HEK293 (cell line): Measurements from ENCODE around the gene FAM241A.
A peak's percentile ranks its signal among the peaks of the same experiment; 100 is the strongest.
"Not testable (repeated sequence)": the region's sequence is repeated elsewhere in the genome, so short reads cannot be mapped to it uniquely, and the experiment has no call there.

ENCODE experiments used
- CTCF ChIA-PET: fragments of 350-600 bp; formaldehyde crosslinking; extraction: SDS; loops from one replicate; lab custom pipeline; 2021; ENCODE audit warnings: antibody characterized with exemption; lab: Yijun Ruan, JAX
- POLR2A ChIA-PET: fragments of 300-600 bp; formaldehyde crosslinking; extraction: SDS; loops from one replicate; lab custom pipeline; 2020; ENCODE audit warnings: antibody characterized with exemption, inconsistent platforms; lab: Yijun Ruan, JAX
- H3K27ac ChIP-seq: fragments of 200-500 bp; sonication (Bioruptor generic); 2 replicates; pipeline ENCODE4 v1.5.1; 2014; ENCODE audit warnings: low read depth, low read length, control low read depth, inconsistent platforms; ENCODE audit errors: extremely low read depth
- H3K36me3 ChIP-seq, 2 experiments: fragments of 200-500 bp in 1 of 2; sonication (Bioruptor generic) in 1 of 2; 1 replicate in 1 of 2; 2 replicates in 1 of 2; pipeline ENCODE4 v1.5.1; 2014 to 2017; ENCODE audit warnings: inconsistent platforms in 2 of 2, low read length in 2 of 2; ENCODE audit not compliant: control insufficient read depth in 2 of 2, insufficient read depth in 1 of 2
- H3K4me1 ChIP-seq: fragments of 200-500 bp; sonication (Bioruptor generic); 2 replicates; pipeline ENCODE4 v1.5.1; 2014; ENCODE audit warnings: mild to moderate bottlenecking, low read length, inconsistent platforms; ENCODE audit not compliant: control insufficient read depth, insufficient read depth
- H3K4me3 ChIP-seq: 2 replicates; pipeline ENCODE4 v1.5.1; 2011; ENCODE audit warnings: low read depth, mild to moderate bottlenecking, control low read depth, low read length, moderate library complexity
- H3K9me3 ChIP-seq: fragments of 200-500 bp; sonication (Bioruptor generic); 2 replicates; pipeline ENCODE4 v1.5.1; 2014; ENCODE audit warnings: low read depth, low read length, inconsistent platforms; ENCODE audit not compliant: control insufficient read depth, insufficient read depth
- KLF17 ChIP-seq: fragments of 450-650 bp; formaldehyde crosslinking; IDR thresholded peaks from 2 replicates; pipeline ENCODE4 v1.5.1; 2016; ENCODE audit warnings: missing biosample characterization, missing genetic modification characterization
- MEIS1 ChIP-seq: sonication (generic); formaldehyde crosslinking; IDR thresholded peaks from 2 replicates; pipeline ENCODE4 v1.8.1; 2022; ENCODE audit warnings: missing genetic modification reagents, mild to moderate bottlenecking, borderline replicate concordance
- SP7 ChIP-seq: fragments of 450-650 bp; formaldehyde crosslinking; IDR thresholded peaks from 2 replicates; pipeline ENCODE4 v1.5.1; 2016; ENCODE audit warnings: missing biosample characterization, missing genetic modification characterization
- TSHZ1 ChIP-seq: fragments of 450-650 bp; formaldehyde crosslinking; IDR thresholded peaks from 2 replicates; pipeline ENCODE4 v1.5.1; 2016; ENCODE audit warnings: missing biosample characterization, missing genetic modification characterization, borderline replicate concordance
- ZBTB7A ChIP-seq: fragments of 450-650 bp; formaldehyde crosslinking; IDR thresholded peaks from 2 replicates; pipeline ENCODE4 v1.5.1; 2016; ENCODE audit warnings: low read depth, missing biosample characterization, missing genetic modification characterization
- ZBTB8A ChIP-seq: fragments of 450-650 bp; formaldehyde crosslinking; IDR thresholded peaks from 2 replicates; pipeline ENCODE4 v1.5.1; 2016; ENCODE audit warnings: missing biosample characterization, missing genetic modification characterization
- ZNF133 ChIP-seq: fragments of 450-650 bp; formaldehyde crosslinking; IDR thresholded peaks from 2 replicates; pipeline ENCODE4 v1.5.1; 2016; ENCODE audit warnings: missing biosample characterization, missing genetic modification characterization
- ZNF501 ChIP-seq: fragments of 450-650 bp; formaldehyde crosslinking; IDR thresholded peaks from 2 replicates; pipeline ENCODE4 v1.5.1; 2016; ENCODE audit warnings: missing biosample characterization, missing genetic modification characterization
- ZNF558 ChIP-seq: fragments of 450-650 bp; formaldehyde crosslinking; IDR thresholded peaks from 2 replicates; pipeline ENCODE4 v1.5.1; 2016; ENCODE audit warnings: missing biosample characterization, missing genetic modification characterization
- ZNF645 ChIP-seq: fragments of 450-650 bp; formaldehyde crosslinking; IDR thresholded peaks from 2 replicates; pipeline ENCODE4; 2016; ENCODE audit warnings: missing biosample characterization, missing genetic modification characterization
- ZNF830 ChIP-seq: fragments of 450-650 bp; IDR thresholded peaks from 2 replicates; pipeline ENCODE4 v1.5.0; 2018; ENCODE audit warnings: missing biosample characterization, missing genetic modification characterization, low read depth, mild to moderate bottlenecking, moderate library complexity
- ZSCAN16 ChIP-seq: fragments of 450-650 bp; formaldehyde crosslinking; IDR thresholded peaks from 2 replicates; pipeline ENCODE4 v1.5.1; 2016; ENCODE audit warnings: missing biosample characterization, missing genetic modification characterization
- TF ChIP-seq, protein P1 (sequence below): fragments of 450-650 bp; formaldehyde crosslinking; IDR thresholded peaks from 2 replicates; pipeline ENCODE4 v1.5.1; 2016; ENCODE audit warnings: missing biosample characterization, missing genetic modification characterization

FAM241A gene

DNA sequence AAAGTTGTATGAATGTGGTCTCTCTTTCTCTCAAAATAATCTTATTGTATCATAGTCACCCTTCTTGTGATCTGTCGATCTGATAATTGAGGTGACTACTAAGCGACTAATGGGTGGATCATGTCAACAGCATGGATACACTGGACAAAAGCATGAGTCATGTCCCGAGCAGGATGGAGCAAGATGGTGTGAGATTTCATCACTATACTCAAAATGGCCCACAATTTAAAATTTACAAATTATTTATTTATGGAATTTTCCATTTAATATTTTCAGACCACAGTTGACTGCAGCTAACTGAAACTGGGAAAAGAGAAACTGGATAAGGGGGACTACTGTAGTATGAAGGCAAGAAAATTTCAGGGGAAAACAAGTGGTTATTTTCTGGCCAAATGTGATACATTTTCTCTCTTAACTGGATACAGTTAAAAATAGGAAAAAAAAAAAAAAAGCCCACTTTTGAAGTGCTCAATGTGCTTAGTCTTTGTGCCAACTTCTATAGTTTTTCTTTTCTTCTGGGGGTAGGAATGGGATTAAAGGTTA is 25.3 kb downstream of the FAM241A start (continued):
- TF ChIP-seq TSHZ1, result no peak
- TF ChIP-seq, protein P1, sequence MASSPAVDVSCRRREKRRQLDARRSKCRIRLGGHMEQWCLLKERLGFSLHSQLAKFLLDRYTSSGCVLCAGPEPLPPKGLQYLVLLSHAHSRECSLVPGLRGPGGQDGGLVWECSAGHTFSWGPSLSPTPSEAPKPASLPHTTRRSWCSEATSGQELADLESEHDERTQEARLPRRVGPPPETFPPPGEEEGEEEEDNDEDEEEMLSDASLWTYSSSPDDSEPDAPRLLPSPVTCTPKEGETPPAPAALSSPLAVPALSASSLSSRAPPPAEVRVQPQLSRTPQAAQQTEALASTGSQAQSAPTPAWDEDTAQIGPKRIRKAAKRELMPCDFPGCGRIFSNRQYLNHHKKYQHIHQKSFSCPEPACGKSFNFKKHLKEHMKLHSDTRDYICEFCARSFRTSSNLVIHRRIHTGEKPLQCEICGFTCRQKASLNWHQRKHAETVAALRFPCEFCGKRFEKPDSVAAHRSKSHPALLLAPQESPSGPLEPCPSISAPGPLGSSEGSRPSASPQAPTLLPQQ (tag by site-specific recombination), result peak; percentile 33; the same call in 1 of the 2 replicates

DNA sequence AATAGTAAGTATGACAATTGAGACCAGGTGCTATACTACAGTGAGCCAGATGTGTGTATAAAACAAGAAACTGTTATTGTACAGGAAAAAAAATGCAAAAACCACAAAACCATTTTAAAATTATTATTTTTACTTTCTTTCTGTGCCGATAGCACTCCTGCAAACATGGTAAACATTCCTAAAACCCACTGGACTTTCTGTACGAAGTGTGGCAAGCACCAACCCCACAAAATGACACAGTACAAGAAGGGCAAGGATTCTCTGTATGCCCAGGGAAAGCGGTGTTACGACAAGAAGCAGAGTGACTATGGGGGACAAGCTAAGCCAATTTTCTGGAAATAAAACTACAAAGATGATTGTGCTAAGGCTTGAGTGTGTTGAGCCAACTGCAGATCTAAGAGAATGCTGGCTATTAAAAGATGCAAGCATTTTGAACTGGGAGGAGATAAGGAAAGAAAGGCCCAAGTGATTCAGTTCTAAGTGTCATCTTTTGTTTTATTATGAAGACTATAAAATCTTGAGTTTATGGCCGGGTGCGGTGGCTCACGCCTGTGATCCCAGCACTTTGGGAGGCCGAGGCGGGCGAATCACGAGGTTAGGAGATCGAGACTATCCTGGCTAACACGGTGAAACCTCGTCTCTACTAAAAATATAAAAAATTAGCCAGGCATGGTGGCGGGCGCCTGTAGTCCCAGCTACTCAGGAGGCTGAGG is 26.0 kb downstream of the FAM241A start:
- CTCF ChIA-PET, H3K36me3 ChIP-seq, H3K4me3 ChIP-seq, H3K4me1 ChIP-seq, POLR2A ChIA-PET, H3K9me3 ChIP-seq, H3K27ac ChIP-seq: not testable (repeated sequence)

DNA sequence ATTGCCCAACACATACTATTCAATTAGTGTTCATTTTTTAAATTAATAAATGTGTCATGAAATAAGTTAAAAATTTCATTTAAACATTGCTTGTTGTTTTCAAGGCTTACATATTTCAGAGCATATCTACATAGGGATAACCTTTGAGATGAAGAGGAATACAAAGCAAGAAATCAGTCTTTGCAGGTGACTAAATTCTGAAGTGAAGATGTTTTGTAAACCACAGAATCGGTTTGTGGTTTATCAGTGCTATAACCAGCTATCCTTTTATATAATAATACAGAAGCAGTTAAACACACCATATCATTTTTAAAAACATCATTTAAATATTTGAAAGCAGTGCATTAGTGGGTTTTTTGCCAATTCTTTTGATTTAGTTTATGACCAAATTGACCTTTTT is 26.9 kb downstream of the FAM241A start:
- CTCF ChIA-PET, result interaction anchor here (1.2 kb wide), 1 partner anchor 72 kb away, joined by 4 read pairs; no protein-coding TSS in a partner anchor
- H3K4me1 ChIP-seq, result no peaks in the 10 kb centered on the region

More for the DNA sequence above, 26.9 kb downstream of the FAM241A start:
- no peak overlapping the region for H3K27ac ChIP-seq
- POLR2A ChIA-PET, result no interaction called here
- TF ChIP-seq ZBTB7A (no peak), ZNF133 (tag by site-specific recombination) (no peak), ZSCAN16 (no peak), ZNF830 (no peak), ZNF645 (no peak), ZBTB8A (tag by site-specific recombination) (no peak), ZNF501 (no peak), SP7 (no peak), MEIS1 (CRISPR knock-in tag) (no peak), KLF17 (tag by site-specific recombination) (no peak), ZNF558 (tag by site-specific recombination) (no peak)
- TF ChIP-seq, all 188 proteins: peak for 0
- no peaks in the 10 kb centered on the region for H3K36me3 ChIP-seq
- no peaks in the 10 kb centered on the region for H3K9me3 ChIP-seq
- no peak overlapping the region for H3K4me3 ChIP-seq
